Measurements from ENCODE around the gene VRK2. TPM values are rescaled to one million over a fixed set of nuclear protein-coding genes. Genes with fewer than 3 reads are reported as not detected.

The VRK2 gene
- total RNA-seq, 6 experiments from 2014 or later = 17.6 to 27.1 (median 23.0) TPM

DNA sequence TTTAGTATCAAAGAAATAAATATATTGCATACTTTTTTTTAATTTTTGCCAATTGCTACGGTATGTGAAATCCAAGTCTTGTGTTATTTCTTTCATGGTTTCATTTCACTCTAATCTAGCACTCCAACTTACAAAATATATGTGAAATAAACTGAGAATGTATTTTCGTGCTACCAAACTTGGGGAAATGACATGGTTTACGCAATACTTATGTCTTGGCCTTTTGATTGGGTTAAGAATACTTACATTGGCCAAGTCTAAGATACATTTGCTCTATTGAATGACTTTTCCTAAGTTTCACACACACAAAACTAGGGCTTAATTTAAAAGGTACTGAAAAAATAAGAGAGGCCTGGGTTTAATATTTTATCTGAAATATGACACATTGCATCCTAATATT, 80.5 kb downstream of the VRK2 start:
- H3K4me1 Mint-ChIP-seq (ENCODE audit: low read depth) = peaks cover 7% of the 10 kb centered on the region; the same call in 1 of the 2 replicates
- no peaks in the 10 kb centered on the region for H3K27me3 Mint-ChIP-seq (ENCODE audit: insufficient read depth)
- H3K27ac Mint-ChIP-seq = no peak overlapping the region
- H3K9me3 Mint-ChIP-seq = no peaks in the 10 kb centered on the region
- H3K36me3 Mint-ChIP-seq (ENCODE audit: low read depth) = peaks cover 11% of the 10 kb centered on the region
- no peak for DNase-seq
- TF ChIP-seq, protein P1, sequence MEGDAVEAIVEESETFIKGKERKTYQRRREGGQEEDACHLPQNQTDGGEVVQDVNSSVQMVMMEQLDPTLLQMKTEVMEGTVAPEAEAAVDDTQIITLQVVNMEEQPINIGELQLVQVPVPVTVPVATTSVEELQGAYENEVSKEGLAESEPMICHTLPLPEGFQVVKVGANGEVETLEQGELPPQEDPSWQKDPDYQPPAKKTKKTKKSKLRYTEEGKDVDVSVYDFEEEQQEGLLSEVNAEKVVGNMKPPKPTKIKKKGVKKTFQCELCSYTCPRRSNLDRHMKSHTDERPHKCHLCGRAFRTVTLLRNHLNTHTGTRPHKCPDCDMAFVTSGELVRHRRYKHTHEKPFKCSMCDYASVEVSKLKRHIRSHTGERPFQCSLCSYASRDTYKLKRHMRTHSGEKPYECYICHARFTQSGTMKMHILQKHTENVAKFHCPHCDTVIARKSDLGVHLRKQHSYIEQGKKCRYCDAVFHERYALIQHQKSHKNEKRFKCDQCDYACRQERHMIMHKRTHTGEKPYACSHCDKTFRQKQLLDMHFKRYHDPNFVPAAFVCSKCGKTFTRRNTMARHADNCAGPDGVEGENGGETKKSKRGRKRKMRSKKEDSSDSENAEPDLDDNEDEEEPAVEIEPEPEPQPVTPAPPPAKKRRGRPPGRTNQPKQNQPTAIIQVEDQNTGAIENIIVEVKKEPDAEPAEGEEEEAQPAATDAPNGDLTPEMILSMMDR (IDR thresholded peaks at IDR 0.05) = no peak
- H3K4me3 Mint-ChIP-seq = no peak overlapping the region

DNA sequence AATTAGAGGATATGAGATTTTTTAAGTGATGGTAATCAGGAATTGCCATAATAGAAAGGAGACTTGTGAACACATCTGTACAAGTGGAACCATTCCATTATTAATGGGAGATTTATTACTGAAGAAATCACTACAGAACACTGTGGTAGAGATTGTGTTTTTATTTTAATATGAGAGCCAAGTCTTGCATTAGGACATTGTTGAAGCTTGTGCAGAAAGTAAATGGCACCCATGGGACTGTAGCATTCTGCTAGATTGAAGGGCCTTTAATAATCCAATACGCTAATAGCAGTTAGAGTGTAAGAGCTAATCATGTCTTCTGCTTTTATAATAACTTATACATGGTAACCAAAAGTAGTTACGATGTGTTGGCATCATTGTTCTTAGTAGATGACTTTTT, 83.6 kb downstream of the VRK2 start:
- TF ChIP-seq, protein P1 (IDR thresholded peaks at IDR 0.05) = no peak
- Mint-ChIP-seq H3K9me3 (no peaks in the 10 kb centered on the region), H3K4me1 (ENCODE audit: low read depth) (peaks cover 12% of the 10 kb centered on the region; the same call in 1 of the 2 replicates), H3K27ac (no peak overlapping the region), H3K4me3 (no peak overlapping the region), H3K36me3 (ENCODE audit: low read depth) (no peaks in the 10 kb centered on the region), H3K27me3 (ENCODE audit: insufficient read depth) (no peaks in the 10 kb centered on the region)
- DNase-seq = no peak

DNA sequence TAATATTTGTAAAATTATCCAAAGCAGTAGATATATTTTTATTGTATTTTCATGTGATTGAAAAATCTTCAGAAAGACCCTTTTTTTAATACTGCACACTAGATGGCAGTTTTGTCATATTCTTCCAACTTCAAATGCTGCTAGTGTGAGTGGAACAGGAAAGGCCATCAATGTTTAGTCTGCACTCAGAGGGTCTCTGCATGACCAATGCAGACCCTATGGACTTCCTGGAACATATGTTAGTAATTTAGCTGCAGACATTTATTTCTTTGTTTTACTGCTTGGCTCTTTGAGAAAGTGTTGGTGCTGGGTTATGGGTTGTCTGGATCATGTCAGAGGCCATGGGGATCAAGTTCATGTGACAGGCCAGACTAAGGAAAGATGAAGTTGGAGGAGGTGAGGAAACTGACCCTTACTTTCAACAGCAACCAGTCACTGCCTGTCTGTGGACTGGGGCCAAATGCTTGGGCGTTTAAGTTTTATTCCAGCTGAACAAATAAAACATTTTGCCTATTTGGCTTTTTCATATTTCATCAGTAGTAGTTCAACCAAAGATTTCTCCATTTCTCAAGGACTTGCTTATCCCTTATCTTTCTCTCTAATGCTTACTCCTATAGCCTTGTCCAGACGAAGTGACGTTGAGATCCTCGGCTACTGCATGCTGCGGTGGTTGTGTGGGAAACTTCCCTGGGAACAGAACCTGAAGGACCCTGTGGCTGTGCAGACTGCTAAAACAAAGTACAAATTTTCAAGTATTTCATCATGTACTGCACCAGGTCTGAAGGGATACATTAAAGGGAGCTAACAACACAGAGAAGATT, 84.8 kb downstream of the VRK2 start:
- H3K4me3 Mint-ChIP-seq = no peak overlapping the region
- TF ChIP-seq, protein P1 (IDR thresholded peaks at IDR 0.05) = peak; percentile 55
- H3K4me1 Mint-ChIP-seq (ENCODE audit: low read depth) = peaks cover 12% of the 10 kb centered on the region; the same call in 1 of the 2 replicates
- no peak overlapping the region for H3K27ac Mint-ChIP-seq
- no peaks in the 10 kb centered on the region; the same call in 1 of the 2 replicates for H3K36me3 Mint-ChIP-seq (ENCODE audit: low read depth)
- DNase-seq = no peak
- H3K27me3 Mint-ChIP-seq (ENCODE audit: insufficient read depth) = no peaks in the 10 kb centered on the region
- no peaks in the 10 kb centered on the region for H3K9me3 Mint-ChIP-seq

DNA sequence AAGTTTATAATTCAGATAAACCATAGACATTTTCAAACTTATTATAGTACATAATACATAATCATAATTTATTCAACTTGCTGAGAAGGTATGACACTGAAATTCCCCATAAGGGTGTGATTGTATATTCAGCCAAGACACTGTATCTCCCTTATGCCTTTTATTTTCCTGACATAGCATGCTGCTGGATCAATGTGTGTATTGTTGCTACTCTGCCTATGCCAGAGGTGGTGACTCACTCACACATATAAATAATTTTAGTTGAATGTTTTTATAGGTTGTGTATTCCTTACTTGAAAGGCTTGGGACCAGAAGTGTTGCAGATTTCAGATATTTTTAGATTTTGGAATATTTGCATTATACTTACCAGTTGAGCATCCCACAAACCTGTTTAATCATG, 86.8 kb downstream of the VRK2 start:
- Mint-ChIP-seq H3K36me3 (ENCODE audit: low read depth) (no peaks in the 10 kb centered on the region; the same call in 1 of the 2 replicates), H3K9me3 (no peaks in the 10 kb centered on the region), H3K27me3 (ENCODE audit: insufficient read depth) (no peaks in the 10 kb centered on the region), H3K4me3 (no peak overlapping the region), H3K4me1 (ENCODE audit: low read depth) (peaks cover 25% of the 10 kb centered on the region), H3K27ac (no peak overlapping the region)
- TF ChIP-seq, protein P1 (IDR thresholded peaks at IDR 0.05) = no peak
- no peak for DNase-seq

DNA sequence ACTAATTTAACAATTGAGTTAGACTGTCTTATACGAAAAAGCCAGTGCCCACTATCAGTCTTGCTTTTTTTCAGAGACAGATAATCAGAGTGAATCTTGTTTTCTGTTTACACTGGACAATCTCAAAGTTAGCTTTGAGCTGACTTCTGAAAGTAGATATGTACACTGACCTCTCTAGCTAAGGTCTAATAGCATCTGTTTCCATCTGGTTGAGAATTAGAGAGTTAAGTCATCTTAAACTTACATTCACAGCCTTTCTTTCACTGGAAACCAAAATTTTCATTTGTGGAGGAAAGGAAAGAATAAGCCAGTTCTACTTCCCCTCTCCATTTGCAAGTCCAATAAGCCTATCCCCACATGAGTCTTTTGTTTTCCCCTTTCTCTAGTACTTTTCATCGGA, 89.3 kb downstream of the VRK2 start:
- no peak for DNase-seq
- Mint-ChIP-seq H3K27me3 (ENCODE audit: insufficient read depth) (no peaks in the 10 kb centered on the region), H3K4me1 (ENCODE audit: low read depth) (peaks cover 44% of the 10 kb centered on the region), H3K4me3 (no peak overlapping the region), H3K9me3 (no peaks in the 10 kb centered on the region), H3K36me3 (ENCODE audit: low read depth) (peaks cover 8% of the 10 kb centered on the region), H3K27ac (no peak overlapping the region)
- TF ChIP-seq, protein P1 (IDR thresholded peaks at IDR 0.05) = no peak

Measured in HFFc6 (cell line).